ENCODE results near the gene CFAP77.

CFAP77 gene

DNA sequence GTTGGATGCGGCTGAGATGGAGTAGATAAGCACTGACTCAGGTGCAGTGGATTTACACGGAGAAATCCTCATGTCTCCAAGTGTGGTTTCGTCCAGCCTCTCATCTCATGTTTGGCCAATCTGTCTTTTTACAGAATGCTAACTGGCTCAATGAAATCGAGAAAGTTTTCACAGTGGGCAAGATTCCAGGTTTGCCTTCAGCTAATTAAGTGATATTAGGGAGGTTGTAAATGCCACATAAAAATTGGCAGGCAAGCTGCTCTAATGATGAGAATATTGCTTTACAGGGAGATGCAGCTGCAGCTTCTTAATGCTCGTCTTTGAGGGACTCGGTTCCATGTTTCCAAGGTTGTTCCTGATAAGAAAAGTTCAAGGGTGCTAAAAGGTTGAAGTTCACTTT is 196.1 kb downstream of the CFAP77 start:
- DNase-seq, result no peak

DNA sequence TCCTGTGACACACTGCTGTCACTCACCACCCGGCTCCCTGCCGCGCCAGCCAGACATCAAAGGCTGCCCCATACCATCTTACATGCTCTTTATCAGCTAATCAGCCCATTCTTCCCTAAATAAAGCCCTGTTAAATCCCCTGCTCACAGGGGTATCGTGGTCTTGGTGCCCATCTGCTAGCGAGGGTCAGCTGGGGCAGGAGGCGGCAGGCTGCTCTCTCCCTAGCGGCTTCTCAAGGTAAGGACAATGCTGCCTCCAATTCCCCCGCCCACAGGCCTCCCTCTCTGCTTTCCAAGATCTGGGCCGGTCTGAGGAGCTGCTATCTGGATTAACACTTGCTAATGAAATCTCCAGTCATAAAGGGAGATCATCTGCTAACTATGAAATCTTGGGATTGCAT is 199.2 kb downstream of the CFAP77 start:
- DNase-seq, result no peak

DNA sequence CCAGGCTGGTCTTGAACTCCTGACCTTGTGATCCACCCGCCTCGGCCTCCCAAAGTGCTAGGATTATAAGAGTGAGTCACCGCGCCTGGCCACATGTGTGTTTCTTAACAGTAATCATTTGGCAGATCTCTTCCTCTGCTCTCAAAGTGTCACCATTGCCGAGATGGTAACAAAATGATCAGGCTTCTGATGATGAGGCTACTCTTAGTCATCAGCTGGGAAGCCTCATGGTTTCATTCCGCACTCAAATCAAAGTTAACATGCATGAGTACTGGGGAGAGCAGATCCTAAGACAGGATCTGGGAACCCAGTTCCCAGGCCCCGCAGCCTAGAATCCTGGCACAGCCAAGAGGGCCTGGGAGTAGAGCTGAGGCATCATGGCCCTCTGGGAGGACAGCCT is 199.8 kb downstream of the CFAP77 start:
- no peak for DNase-seq

DNA sequence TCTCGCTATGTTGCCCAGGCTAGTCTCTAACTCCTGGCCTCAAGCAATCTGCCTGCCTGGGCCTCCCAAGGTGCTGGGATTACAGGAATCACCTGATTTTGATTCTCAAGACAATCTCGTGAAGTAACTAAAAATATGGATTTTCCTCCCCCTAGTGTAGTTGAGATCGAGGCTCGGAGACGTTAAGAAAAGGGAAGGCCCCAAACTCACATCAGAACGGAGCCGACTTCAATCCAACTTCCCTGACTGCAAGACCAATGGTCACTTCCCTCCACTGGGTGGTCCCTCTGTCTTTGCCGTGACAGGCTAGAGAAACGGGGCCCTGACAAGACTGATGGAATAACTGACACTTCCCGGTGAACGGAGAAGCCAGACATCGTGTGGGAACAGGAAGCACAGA is 200.7 kb downstream of the CFAP77 start:
- DNase-seq, result no peak

DNA sequence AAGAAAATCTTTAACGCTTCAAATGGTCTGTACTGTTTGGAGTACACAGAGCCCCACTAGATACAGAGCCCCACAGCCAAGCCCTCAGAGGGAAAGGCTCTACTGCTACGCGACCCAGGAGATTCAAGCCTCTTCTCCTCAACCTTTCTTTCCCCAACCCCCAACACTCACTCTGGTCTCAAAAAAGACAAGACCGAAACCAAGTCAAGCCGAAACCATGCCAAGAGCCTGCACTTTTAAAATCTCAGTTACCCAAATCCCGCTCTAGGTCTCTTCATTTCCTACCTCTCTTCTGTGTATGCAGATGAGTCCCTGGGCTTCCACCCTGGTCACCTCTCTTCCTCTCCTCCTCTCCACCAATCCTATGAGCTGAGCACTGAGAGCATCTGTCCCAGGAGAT is 204.3 kb downstream of the CFAP77 start:
- DNase-seq, result no peak

DNA sequence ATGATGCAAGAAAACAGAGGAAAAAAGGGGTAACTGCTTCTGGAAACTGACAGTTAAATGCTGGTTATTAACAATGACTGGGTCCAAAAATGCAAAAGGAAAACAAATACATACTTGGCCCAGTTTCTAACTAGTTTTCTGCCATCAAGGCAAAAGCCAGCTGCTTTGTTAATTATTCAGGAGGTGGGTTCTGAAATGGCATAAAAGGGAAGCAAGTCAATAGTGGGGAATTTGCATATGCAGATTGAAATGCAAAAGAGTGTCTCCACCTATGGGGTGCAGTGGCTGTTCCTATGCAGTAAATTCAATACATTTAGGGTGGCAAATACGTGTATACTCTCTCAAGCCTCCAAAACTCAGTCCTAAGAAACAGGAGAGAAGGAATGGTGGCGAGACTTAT is 205.8 kb downstream of the CFAP77 start:
- DNase-seq, result no peak

DNA sequence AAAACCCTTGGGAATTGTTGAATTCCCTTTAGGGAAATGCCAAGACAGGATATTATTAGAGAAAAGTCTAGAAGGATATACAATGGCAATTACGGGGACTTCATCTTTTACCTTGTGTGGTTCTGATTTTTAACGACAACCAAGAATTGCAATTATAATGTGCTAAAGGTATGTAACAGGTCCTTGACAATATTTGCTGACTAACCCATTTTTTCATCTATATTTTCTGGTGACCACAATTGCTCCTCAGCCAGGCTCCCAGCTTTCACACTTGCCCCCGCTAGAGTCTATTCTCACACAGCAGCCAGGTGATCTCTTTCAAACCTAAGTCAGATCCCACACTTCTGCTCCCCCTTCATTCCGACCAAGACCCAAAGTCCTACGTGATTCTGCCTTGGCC is 206.7 kb downstream of the CFAP77 start:
- no peak for DNase-seq

DNA sequence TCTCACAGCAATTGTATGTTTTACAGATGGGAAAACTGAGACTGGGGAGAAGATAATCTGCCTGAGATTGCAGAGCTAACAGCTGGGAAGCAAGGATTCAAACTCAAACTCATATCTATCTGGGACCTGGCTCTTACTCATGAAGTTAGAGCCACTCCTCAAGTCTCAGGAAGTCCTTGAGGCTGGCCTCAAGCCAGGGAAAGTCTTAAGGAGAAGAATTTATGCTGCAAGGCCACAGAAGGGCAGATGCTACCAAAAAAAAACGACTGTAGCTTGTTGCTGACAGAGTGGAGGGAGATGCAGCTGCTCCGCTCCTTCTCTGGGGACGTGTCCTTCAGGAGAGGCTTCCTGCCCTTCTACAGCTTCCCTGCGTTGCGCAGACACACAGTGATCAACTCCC is 212.1 kb downstream of the CFAP77 start:
- DNase-seq, result no peak
